Activated naive CD4-positive, alpha-beta T cell treated with Interleukin-2 at 50 U/mL for 16 hours (primary cell): Measurements from ENCODE around the gene OR2T27.
"Not testable (repeated sequence)": the region's sequence is repeated elsewhere in the genome, so short reads cannot be mapped to it uniquely, and the experiment has no call there.

Experiments used
- DNase-seq: peaks from one replicate; pipeline ENCODE4 v3.0.0-alpha.2; 2020

The OR2T27 gene

GRCh38 chr1:248639652-248640051 is 15.7 kb downstream of the OR2T27 start:
- DNase-seq, result not testable (repeated sequence)

- DNase-seq, result not testable (repeated sequence)
These were observed 18.7 kb downstream of the OR2T27 start for GRCh38 chr1:248636612-248637011.

GRCh38 chr1:248634991-248635390 is 20.3 kb downstream of the OR2T27 start, which contains the start of gene OR2T11:
OR2T11 (minus strand) TSS chr1:248635091; CDS start chr1:248627128, 7,963 bp downstream.
- not testable (repeated sequence) for DNase-seq

- no peak for DNase-seq
These were observed 23.8 kb downstream of the OR2T27 start for GRCh38 chr1:248631354-248632008.

- no peak for DNase-seq
These were observed 24.8 kb downstream of the OR2T27 start for GRCh38 chr1:248630551-248630950.

- DNase-seq, result no peak
These were observed 27.1 kb downstream of the OR2T27 start for GRCh38 chr1:248627971-248628844.

- no peak for DNase-seq
These were observed 29.4 kb downstream of the OR2T27 start for GRCh38 chr1:248625971-248626370.

GRCh38 chr1:248625166-248625565 is 30.2 kb downstream of the OR2T27 start:
- DNase-seq, result no peak

- DNase-seq, result no peak
These were observed 32.7 kb downstream of the OR2T27 start for GRCh38 chr1:248622570-248623001.

GRCh38 chr1:248621770-248622169 is 33.6 kb downstream of the OR2T27 start:
- DNase-seq, result no peak

- DNase-seq, result peak; percentile 50
These were observed 36.5 kb downstream of the OR2T27 start for GRCh38 chr1:248618878-248619277.

- no peak for DNase-seq
These were observed 37.2 kb downstream of the OR2T27 start for GRCh38 chr1:248618119-248618518.

- no peak for DNase-seq
These were observed 41.6 kb downstream of the OR2T27 start for GRCh38 chr1:248613742-248614141.

GRCh38 chr1:248611883-248612414 is 43.4 kb downstream of the OR2T27 start:
- DNase-seq, result no peak

- no peak for DNase-seq
These were observed 45.0 kb downstream of the OR2T27 start for GRCh38 chr1:248610301-248610700.
